ENCODE results near the gene MIAT. TPM values are rescaled to one million over a fixed set of nuclear protein-coding genes. Genes with fewer than 3 reads are reported as not detected.

MIAT gene
- total and polyA plus RNA-seq, 2 donors (not counting 1 experiment from before 2014, with no cell fraction given), result 1.9 to 10.2 TPM

DNA sequence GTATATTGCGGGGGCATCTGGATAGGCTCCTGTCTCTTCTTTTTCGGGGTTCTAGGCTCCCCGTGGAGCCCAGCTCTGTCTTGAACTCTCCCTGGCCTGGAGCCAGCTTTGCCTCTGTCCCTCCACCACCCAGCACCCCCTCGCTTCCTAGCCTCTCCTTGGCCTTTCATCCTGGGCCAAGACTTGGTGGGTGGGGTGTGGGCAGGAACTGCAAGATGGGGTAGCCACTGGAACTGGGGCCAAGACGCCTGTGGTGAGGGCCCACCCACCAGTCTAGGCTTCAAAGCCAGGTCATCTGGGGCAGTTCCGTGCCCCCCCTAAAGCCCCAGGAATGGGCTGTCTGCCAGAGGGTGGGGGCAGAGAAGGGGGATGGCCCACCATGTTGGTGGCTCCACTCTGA lies 37.9 kb upstream of the MIAT start:
- H4K20me1 ChIP-seq (ENCODE audit: control insufficient read depth, extremely low read depth, insufficient read depth, low read length), result no peaks in the 10 kb centered on the region
- H3K4me1 ChIP-seq (ENCODE audit: control insufficient read depth, extremely low read depth, insufficient read depth, low read length), result peaks cover 5% of the 10 kb centered on the region
- no peak overlapping the region for H3K4me2 ChIP-seq (ENCODE audit: extremely low read depth, insufficient read depth, low read length)
- no peak overlapping the region for H3K27ac ChIP-seq (ENCODE audit: insufficient read depth, low read length)
- H3K79me2 ChIP-seq (ENCODE audit: control insufficient read depth, insufficient read depth, low read length), result no peaks in the 10 kb centered on the region
- no peaks in the 10 kb centered on the region for H3K36me3 ChIP-seq (ENCODE audit: control insufficient read depth, insufficient read depth, low read length)
- no peak overlapping the region for H2AFZ ChIP-seq (ENCODE audit: low read length)
- no peak for TF ChIP-seq EZH2 (IDR thresholded peaks at IDR 0.05; ENCODE audit: low read length, missing control alignments)
- TF ChIP-seq, protein P1, sequence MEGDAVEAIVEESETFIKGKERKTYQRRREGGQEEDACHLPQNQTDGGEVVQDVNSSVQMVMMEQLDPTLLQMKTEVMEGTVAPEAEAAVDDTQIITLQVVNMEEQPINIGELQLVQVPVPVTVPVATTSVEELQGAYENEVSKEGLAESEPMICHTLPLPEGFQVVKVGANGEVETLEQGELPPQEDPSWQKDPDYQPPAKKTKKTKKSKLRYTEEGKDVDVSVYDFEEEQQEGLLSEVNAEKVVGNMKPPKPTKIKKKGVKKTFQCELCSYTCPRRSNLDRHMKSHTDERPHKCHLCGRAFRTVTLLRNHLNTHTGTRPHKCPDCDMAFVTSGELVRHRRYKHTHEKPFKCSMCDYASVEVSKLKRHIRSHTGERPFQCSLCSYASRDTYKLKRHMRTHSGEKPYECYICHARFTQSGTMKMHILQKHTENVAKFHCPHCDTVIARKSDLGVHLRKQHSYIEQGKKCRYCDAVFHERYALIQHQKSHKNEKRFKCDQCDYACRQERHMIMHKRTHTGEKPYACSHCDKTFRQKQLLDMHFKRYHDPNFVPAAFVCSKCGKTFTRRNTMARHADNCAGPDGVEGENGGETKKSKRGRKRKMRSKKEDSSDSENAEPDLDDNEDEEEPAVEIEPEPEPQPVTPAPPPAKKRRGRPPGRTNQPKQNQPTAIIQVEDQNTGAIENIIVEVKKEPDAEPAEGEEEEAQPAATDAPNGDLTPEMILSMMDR (conservative IDR thresholded peaks at IDR 0.05 in 1 of 2, IDR thresholded peaks at IDR 0.05 in 1 of 2; ENCODE audit: low read depth in 1 of 2, low read length in 2 of 2), result no peak
- H3K27me3 ChIP-seq (ENCODE audit: control insufficient read depth, insufficient read depth, low read length), result peaks cover 6% of the 10 kb centered on the region
- DNase-seq (ENCODE audit: low read depth in 2 of 2), result no peak
- H3K9me3 ChIP-seq (ENCODE audit: control insufficient read depth, insufficient read depth, low read depth, low read length), result no peaks in the 10 kb centered on the region
- H3K4me3 ChIP-seq (replicated peaks in 1 of 4; ENCODE audit: control extremely low read depth in 1 of 4, insufficient read depth in 1 of 4, low read depth in 3 of 4, low read length in 4 of 4), result no peak overlapping the region
- no peak overlapping the region for H3K9ac ChIP-seq (ENCODE audit: insufficient read depth, low read length)

DNA sequence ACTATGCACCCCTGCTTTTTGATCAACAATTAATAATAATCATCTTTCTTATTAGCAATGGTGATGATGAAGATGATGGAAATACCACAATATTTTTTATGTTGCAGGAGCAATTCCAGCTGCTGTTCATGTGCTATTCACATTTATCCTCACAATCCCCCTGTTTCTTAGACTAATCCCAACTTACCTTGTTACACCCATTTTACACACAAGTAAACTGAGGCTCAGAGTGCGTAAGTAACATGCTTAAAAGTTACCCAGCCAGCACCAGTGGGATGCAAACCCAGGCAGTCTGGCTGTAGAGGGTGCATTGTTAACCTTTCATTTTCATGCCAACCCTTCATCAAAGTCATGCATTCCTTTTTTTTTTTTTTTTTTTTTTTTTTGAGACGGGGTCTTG lies 37.2 kb upstream of the MIAT start:
- Histone ChIP-seq H3K36me3 (ENCODE audit: control insufficient read depth, insufficient read depth, low read length) (no peaks in the 10 kb centered on the region), H3K4me2 (ENCODE audit: extremely low read depth, insufficient read depth, low read length) (no peak overlapping the region), H3K9me3 (ENCODE audit: control insufficient read depth, insufficient read depth, low read depth, low read length) (no peaks in the 10 kb centered on the region), H4K20me1 (ENCODE audit: control insufficient read depth, extremely low read depth, insufficient read depth, low read length) (no peaks in the 10 kb centered on the region), H3K27ac (ENCODE audit: insufficient read depth, low read length) (no peak overlapping the region), H3K27me3 (ENCODE audit: control insufficient read depth, insufficient read depth, low read length) (peaks cover 6% of the 10 kb centered on the region), H3K4me1 (ENCODE audit: control insufficient read depth, extremely low read depth, insufficient read depth, low read length) (peaks cover 5% of the 10 kb centered on the region), H2AFZ (ENCODE audit: low read length) (no peak overlapping the region), H3K9ac (ENCODE audit: insufficient read depth, low read length) (no peak overlapping the region), H3K79me2 (ENCODE audit: control insufficient read depth, insufficient read depth, low read length) (no peaks in the 10 kb centered on the region), H3K4me3 (replicated peaks in 1 of 4; ENCODE audit: control extremely low read depth in 1 of 4, insufficient read depth in 1 of 4, low read depth in 3 of 4, low read length in 4 of 4) (no peak overlapping the region)
- TF ChIP-seq, protein P1 (conservative IDR thresholded peaks at IDR 0.05 in 1 of 2, IDR thresholded peaks at IDR 0.05 in 1 of 2; ENCODE audit: low read depth in 1 of 2, low read length in 2 of 2), result no peak
- TF ChIP-seq EZH2 (IDR thresholded peaks at IDR 0.05; ENCODE audit: low read length, missing control alignments), result no peak
- no peak for DNase-seq (ENCODE audit: low read depth in 2 of 2)

DNA sequence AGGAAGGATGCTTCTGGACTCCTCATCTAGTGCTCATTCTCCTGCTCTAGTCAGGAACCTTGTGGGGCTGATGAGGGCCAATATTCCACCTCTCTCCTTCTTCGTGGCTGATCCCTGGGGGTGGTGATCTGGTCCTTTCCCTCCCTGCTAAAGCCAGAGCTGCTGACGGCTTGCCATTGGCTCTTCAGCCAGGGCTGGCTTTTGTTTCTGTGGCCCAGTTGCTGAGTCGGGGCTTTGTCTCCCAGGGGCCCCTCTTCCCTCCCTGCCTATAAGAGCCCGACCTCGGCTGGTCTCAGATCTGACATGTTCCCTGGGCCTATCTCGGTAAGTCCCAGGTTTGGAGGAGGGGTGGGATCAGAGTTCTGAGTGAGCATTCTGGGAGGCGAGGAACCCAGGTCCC lies 35.7 kb upstream of the MIAT start, which contains the start of gene CRYBA4:
Gene CRYBA4 (plus strand): TSS at position 301 of the 400 bp plus-strand sequence. CDS start 634 bp downstream, outside the sequence.
- Histone ChIP-seq H3K4me1 (ENCODE audit: control insufficient read depth, extremely low read depth, insufficient read depth, low read length) (peaks cover 5% of the 10 kb centered on the region), H3K4me3 (replicated peaks in 1 of 4; ENCODE audit: control extremely low read depth in 1 of 4, insufficient read depth in 1 of 4, low read depth in 3 of 4, low read length in 4 of 4) (no peak within 1 kb of the TSS), H3K27ac (ENCODE audit: insufficient read depth, low read length) (no peak within 1 kb of the TSS), H3K9ac (ENCODE audit: insufficient read depth, low read length) (no peak within 1 kb of the TSS), H3K27me3 (ENCODE audit: control insufficient read depth, insufficient read depth, low read length) (peaks cover 6% of the 10 kb centered on the region), H3K36me3 (ENCODE audit: control insufficient read depth, insufficient read depth, low read length) (no peaks in the 10 kb centered on the region), H3K4me2 (ENCODE audit: extremely low read depth, insufficient read depth, low read length) (no peak within 1 kb of the TSS), H2AFZ (ENCODE audit: low read length) (no peak within 1 kb of the TSS), H4K20me1 (ENCODE audit: control insufficient read depth, extremely low read depth, insufficient read depth, low read length) (no peaks in the 10 kb centered on the region), H3K79me2 (ENCODE audit: control insufficient read depth, insufficient read depth, low read length) (no peaks in the 10 kb centered on the region), H3K9me3 (ENCODE audit: control insufficient read depth, insufficient read depth, low read depth, low read length) (no peaks in the 10 kb centered on the region)
- no peak for TF ChIP-seq EZH2 (IDR thresholded peaks at IDR 0.05; ENCODE audit: low read length, missing control alignments)
- TF ChIP-seq, protein P1 (conservative IDR thresholded peaks at IDR 0.05 in 1 of 2, IDR thresholded peaks at IDR 0.05 in 1 of 2; ENCODE audit: low read depth in 1 of 2, low read length in 2 of 2), result no peak
- no peak for DNase-seq (ENCODE audit: low read depth in 2 of 2)
